GM21390 (cell line): ENCODE data around the gene PEDS1.
"Not testable (repeated sequence)": the region's sequence is repeated elsewhere in the genome, so short reads cannot be mapped to it uniquely, and the experiment has no call there.

Source experiments
- ATAC-seq: cut with Tn5 transposase; IDR thresholded peaks from one replicate; pipeline ENCODE4 v1.9.1; 2021; ENCODE audit not compliant: unreplicated experiment

The PEDS1 gene

DNA sequence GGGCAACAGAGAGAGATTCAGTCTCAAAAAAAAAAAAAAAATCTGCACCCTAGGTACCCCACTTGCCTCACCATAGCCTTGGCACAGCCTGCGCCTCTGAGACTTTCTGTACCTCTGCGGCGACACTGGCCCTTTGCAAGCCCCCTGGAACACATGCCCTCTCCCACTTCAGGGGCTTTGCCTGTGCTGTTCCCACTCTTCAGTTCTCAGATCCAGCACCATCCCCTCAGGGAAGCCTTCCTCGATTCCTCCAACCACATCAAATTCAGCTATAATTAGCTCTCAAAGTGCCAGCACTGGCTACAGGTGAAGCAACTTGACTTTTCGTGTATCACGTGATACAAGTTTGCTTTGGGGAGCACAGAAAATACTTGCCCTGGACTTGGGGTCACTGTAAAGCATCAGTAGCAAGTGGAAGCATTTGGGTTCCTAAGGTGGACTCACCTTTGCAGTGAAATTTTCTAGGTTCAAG lies 38.4 kb downstream of the PEDS1 start:
- ATAC-seq, result no peak

DNA sequence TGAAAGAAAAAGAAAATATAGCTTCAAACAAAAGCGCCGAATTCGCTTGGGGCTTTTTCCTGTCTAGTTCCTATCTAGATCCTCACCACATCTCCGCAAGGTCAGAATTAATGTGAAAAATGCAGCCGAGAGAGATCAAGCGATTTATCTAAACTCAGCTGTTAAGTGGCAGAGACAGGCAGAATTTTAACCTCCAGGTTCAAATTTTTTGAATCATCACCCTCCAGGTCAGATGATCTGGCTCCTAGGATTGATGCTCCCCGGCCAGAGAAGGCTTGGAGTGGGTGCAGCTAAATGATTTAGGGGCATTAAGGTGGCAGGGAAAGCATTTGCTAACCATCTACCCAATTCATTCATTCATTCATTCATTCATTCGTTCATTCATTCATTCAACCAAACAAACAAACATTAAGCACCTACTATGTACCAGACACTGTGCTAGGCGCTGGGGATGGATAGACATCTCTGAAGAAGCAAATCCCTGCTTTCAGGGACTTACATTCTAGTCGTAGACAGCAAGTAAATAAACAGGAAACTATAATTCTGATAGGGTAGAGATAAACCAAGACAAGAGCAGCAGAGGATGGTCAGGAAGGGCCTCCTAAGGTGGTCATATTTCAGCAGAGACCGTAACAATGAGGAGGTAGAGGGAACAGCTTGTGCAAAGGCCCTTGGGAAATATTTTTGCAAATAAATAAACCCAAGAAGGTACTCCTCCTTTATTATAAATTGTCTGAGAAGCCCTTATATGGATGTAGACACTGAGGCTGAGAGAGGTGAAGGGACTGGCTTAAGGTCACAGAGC lies 39.9 kb downstream of the PEDS1 start:
- ATAC-seq, result no peak

DNA sequence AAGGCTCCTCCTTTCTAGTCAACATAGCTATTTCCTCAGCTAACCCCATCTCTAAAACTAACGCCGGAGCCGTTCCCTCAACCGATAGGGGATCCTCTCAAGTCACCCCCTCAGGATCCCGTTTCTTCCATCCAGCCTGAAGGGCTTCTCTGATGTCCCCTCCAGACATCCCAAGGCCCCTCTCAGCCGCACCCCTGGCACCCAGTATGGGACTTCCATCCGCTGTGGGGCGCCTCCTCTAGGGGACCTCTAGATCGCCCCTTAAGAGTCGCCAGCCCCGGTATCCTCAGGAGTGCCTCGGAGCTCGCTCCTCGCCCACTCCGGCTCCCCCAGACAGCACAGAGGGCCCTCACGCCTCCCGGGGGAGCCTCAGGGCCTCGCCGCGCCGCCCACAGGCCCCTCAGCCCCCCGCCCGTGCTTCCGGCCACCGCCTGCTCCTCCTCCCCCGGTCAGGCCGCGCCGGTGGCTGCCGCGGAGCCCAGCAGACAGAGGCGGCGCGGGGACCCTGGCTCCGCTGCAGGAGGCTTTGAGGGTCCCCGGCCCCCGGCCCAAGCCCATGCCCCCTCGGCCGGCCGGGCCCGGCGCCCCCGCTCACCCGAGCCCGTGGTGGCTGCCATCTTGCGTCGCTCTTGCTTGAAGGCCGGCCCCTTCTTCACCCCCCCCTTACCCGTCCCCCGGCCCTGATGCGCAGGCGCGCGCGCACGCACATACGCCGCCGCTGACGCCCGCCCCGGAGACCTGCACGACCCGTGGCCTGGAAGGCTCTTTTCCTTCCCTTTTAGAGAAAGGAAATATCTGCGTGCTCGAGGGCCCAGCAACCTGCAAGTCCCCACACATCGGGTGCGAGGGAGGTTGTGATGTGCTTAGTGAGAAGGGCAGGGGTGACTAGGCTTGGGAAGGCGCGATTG lies 40.8 kb downstream of the PEDS1 start, which contains the start of gene UBE2V1:
Gene UBE2V1 (minus strand): TSS at position 639 of the 908 bp plus-strand sequence. CDS start 22 bp downstream, at position 617.
- ATAC-seq, result peak; percentile 32

DNA sequence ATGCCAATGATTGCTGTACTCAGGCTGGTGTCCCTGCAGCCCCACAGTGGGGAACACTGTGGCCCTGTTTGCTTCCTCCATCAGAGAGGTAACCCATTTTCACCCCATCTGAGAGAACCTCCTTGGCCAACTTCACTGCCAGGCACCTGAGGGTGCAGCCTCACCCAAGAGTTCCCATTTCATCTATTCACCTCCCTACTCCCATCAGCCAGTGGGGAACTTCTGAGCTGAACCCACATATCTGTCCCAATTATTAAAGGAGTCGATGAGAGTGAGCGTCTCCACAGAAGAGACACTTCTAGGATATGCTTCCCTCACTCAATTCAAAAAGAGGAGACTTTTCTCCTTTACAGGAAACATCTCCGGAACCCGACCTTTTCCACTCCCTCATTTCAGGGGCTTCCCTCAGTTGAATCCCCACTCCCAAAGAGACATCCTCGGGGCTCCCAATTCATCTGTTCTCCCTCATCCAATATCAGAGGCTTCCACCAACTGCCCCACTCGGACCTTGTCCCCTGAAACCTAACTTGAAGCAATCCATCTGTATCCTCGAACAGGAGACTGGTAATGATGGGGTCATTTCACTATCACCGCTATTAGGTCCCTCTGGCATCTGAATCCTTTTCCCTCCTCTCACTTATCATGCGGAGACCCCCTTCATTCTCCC lies 41.6 kb downstream of the PEDS1 start:
- no peak for ATAC-seq

DNA sequence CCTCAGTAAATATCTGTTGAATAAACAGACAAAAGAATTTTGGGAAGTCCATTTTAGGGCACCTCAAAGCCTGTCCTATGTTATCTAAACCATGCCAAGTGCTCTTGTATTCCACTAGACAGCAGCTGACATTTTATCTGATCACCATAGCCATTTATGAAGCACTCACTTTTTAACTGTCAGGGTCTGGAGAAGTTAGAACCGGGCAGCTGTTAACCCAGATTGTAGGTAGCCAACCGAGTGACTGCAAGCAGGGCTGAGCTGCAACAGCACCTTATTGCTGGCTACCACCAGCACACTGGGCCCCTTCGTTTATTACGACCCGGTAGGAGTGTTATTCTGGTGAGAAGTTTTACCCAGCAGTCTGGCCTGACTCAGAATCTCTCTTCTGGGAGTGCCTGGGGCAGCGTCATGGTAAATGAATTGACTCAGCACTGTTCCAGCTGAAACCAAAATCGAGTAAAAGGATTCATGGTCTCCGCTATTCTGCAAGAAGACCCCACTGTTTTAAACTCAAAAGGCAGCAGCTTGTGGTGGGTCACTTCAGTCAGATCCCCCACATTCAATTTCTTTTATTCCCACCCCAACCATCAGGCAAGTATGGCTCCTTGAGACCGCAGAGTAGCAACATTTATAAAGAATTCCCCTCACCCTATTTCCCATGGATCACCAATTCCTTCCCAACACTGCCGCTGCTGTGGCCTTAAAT lies 42.2 kb downstream of the PEDS1 start:
- no peak for ATAC-seq

DNA sequence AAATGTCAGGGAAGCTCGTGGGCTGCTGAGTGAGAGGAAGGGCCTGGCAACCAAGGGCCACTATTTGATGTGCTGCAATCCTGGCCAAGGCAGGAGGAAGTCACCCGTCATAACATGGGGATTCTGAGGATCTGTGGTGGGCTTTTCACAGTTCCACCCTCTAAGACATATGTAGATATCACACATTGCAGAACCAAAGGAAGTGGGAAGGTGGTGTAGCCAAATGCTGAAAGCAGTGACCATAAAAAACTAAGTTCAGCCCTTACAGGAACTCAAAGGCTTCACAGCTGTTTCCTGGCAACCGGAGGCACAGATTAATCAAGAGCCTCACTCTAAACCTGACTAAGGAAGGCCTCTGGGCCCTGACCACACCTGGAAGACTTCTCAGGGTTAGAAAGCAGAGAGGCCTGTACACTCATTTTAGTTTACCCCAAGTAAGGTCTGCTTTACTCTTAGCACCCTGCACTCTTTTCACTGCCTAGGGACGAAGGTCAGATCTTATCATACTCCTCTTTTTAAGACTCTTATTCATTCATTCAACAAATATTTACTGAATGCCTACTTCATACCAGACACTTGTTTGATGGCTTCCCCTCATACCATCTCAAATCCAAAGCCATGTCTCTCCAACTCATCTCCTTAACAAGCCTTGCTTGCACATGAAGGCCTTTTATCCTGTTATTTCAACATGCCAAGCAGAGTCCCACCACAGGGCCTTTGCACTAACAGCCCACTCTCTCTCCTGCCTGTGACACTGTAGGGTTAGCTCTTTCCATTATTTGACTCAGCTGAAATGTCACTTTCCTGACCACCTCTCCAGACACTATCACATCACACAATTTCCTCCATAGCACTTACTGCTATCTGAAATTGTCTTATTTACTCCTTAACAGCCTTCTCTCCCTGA lies 43.1 kb downstream of the PEDS1 start:
- ATAC-seq, result peak; percentile 40

DNA sequence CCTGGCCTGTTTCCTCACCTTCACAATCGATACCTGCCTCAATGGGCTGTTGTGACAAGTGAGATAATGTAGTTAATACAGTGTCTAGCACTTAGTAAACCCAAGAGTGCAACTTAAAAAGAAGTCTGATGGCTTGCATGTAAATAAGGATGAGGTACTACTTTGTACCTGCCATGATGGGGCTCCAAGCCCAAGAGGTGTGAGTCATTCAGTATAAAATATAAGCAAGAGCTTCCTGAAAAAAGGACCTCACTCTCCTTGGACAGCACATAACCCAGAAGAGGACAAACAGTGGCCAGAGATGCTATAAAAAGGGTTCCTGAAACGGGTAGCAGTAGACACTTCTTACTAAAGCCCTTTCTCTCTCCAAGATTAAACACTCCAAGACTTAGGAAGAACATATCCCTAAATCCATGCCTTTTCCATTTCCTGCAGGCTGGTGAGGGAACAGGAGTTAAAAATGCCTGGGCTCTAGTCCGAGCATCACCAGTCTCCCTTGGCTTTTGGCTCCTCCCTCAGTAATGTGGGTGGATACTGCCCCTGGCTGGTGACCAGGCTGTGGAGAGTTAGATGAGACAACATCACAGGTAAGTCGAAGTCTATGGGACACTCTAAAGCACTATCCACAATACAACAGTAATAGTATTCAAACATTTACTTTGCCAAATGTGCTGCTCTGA lies 44.8 kb downstream of the PEDS1 start:
- ATAC-seq, result no peak

DNA sequence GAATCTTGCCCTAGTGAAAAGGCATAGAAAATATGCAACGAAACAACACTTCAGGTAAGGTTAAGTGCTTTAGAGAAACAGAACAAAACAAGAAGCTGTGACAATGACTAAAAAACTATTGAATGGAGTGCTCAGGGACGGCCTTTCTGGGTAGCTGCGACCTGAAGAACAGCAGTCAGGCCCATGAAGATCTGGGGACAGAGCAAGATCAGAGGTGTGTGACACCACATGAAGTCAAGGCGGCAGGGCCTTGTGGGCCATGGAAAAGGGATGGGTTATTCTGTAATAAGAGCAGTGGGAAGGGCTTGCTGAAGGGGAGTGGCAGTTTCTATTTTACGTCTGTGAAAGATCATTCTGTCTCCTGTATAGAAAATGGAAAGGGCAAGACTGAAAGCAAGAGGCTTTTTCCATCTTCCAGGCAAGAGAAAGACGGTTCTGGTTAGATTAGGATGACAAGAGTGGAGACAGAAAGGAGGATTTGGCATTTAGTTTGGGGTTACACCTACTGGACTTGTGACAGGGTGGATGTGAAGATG lies 45.7 kb downstream of the PEDS1 start:
- ATAC-seq, result no peak

DNA sequence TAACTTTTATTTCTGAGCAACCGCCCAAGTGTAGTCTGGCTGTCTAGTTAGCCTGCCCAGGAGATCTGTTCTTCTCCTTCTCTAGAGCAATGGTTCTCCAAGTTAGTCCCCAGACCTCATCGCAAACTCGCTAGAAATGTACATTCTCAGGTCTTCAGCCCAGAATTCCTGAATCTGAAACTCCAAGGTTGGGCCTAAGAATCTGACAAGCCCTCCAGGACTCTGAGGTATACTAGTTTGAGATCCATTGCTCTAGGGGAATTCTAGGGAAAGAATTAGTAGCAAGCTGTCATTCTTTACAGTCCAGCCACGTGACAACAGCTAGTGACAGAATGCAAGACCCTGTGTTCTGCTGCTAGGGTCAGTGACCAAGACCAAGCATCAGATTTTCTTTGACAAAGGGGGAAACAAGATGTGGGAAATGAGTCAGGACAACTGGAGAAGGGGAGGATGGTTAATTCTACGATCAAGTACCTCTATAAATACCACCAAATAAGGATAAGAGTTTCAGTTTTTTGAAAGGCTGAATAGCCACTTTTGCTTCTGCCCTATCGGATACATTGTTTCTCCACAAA lies 46.4 kb downstream of the PEDS1 start:
- ATAC-seq, result no peak

DNA sequence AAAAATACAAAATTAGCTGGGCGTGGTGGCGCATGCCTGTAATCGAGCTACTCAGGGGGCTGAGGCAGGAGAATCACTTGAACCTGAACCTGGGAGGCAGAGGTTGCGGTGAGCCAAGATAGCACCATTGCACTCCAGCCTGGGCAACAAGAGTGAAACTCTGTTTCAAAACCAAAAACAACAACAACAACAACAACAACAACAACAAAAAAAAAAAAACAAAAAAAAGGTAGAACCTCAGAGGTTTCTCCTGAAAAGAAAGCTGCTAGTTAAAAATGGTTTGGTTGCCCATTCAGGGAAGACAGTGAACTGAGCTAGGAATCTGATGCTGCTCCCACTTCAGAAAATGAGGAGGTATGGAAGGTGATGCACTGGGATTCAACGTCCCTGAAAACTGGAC lies 46.9 kb downstream of the PEDS1 start:
- ATAC-seq, result not testable (repeated sequence)
